Suprapubic skin (tissue), 4 donors: ENCODE results near the gene NLRP1.

Experiments used
- EP300 ChIP-seq: sonication (generic); formaldehyde crosslinking; IDR thresholded peaks from one replicate; pipeline ENCODE4 v1.6.1; 2017; ENCODE audit warnings: antibody characterized with exemption
- POLR2A ChIP-seq, 2 donors: fragments of 450-650 bp; IDR thresholded peaks; one replicate each; pipeline ENCODE4 v1.6.1; 2017; ENCODE audit warnings: antibody characterized with exemption in 2 of 2, mild to moderate bottlenecking in 2 of 2, moderate library complexity in 2 of 2
- POLR2AphosphoS5 ChIP-seq, 3 donors: sonication (generic); formaldehyde crosslinking; IDR thresholded peaks; one replicate each; pipeline ENCODE4 v1.6.1; 2017; ENCODE audit warnings: antibody characterized with exemption in 3 of 3
- TF ChIP-seq, protein P1 (sequence below), 2 donors: fragments of 200-600 bp in 1 of 2; fragments of 450-650 bp in 1 of 2; sonication (generic) in 1 of 2; IDR thresholded peaks; one replicate each; pipeline ENCODE4 v1.5.1; 2016 to 2019; ENCODE audit warnings: antibody characterized with exemption in 2 of 2, mild to moderate bottlenecking in 1 of 2, moderate library complexity in 1 of 2

- TF ChIP-seq POLR2A (IDR thresholded peaks at IDR 0.05) (no peak), POLR2AphosphoS5 (IDR thresholded peaks at IDR 0.05) (no peak), EP300 (no peak)
- TF ChIP-seq, protein P1, sequence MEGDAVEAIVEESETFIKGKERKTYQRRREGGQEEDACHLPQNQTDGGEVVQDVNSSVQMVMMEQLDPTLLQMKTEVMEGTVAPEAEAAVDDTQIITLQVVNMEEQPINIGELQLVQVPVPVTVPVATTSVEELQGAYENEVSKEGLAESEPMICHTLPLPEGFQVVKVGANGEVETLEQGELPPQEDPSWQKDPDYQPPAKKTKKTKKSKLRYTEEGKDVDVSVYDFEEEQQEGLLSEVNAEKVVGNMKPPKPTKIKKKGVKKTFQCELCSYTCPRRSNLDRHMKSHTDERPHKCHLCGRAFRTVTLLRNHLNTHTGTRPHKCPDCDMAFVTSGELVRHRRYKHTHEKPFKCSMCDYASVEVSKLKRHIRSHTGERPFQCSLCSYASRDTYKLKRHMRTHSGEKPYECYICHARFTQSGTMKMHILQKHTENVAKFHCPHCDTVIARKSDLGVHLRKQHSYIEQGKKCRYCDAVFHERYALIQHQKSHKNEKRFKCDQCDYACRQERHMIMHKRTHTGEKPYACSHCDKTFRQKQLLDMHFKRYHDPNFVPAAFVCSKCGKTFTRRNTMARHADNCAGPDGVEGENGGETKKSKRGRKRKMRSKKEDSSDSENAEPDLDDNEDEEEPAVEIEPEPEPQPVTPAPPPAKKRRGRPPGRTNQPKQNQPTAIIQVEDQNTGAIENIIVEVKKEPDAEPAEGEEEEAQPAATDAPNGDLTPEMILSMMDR (IDR thresholded peaks at IDR 0.05): no peak
These were observed 2.7 kb downstream of the NLRP1 start for GRCh38 chr17:5581655-5582054.
